Chondrocyte (in vitro differentiated cells): ENCODE data around the gene MLIP. TPM values are rescaled to one million over a fixed set of nuclear protein-coding genes. Genes with fewer than 3 reads are reported as not detected.

Experiments used
- DNase-seq: peaks from one replicate; pipeline ENCODE4 v3.0.0; 2021; ENCODE audit warnings: mixed read lengths, low spot score
- H3K27ac Mint-ChIP-seq: one replicate; pipeline ENCODE4 v1.8.0; 2021; ENCODE audit warnings: mild to moderate bottlenecking, moderate library complexity, mixed read lengths; ENCODE audit not compliant: unreplicated experiment
- H3K27me3 Mint-ChIP-seq: 2 replicates; pipeline ENCODE4 v1.8.0; 2021; ENCODE audit warnings: low read depth, mixed read lengths
- H3K36me3 Mint-ChIP-seq: 2 replicates; pipeline ENCODE4 v1.8.0; 2021; ENCODE audit warnings: low read depth, mixed read lengths
- H3K4me1 Mint-ChIP-seq: 2 replicates; pipeline ENCODE4 v1.8.0; 2021; ENCODE audit warnings: low read depth, mild to moderate bottlenecking, mixed read lengths
- H3K4me3 Mint-ChIP-seq: one replicate; pipeline ENCODE4 v1.8.0; 2021; ENCODE audit warnings: mild to moderate bottlenecking, moderate library complexity, mixed read lengths; ENCODE audit not compliant: unreplicated experiment
- H3K9me3 Mint-ChIP-seq: 2 replicates; pipeline ENCODE4 v1.8.0; 2021; ENCODE audit warnings: low read depth, mixed read lengths
- CTCF ChIP-seq: fragments of 200-600 bp; sonication (generic); IDR thresholded peaks from 2 replicates; pipeline ENCODE4 v1.5.0; 2021; ENCODE audit warnings: antibody characterized with exemption, mild to moderate bottlenecking, moderate library complexity
- total RNA-seq: library from RNA; stranded (reverse); gene quantifications from 3 replicates; pipeline ENCODE4 v1.2.1, GENCODE V29; 2021

Gene MLIP
- total RNA-seq, 1 donor from 2014 or later: not detected

DNA sequence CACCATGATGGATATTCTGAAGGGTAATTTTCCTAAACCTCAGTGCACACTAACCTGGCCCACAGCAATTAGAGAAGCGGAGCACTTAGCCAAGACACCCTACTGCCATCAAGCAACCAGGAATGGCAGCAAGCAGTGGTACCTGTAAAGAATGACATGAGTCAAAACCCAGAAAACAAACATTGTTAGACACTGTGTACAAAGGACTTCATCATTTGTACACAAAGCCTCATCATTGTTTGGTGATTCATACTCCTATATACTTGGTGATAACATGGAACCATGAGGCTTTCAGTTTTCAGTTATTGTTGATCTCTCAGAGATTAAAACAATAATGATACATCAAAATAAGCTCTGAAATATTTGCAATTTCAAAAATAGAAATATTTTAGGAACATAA, 74.6 kb downstream of the MLIP start:
- Mint-ChIP-seq H3K9me3 (no peaks in the 10 kb centered on the region), H3K27me3 (no peaks in the 10 kb centered on the region), H3K4me1 (peaks cover 7% of the 10 kb centered on the region), H3K27ac (no peak overlapping the region), H3K4me3 (no peak overlapping the region), H3K36me3 (no peaks in the 10 kb centered on the region)
- TF ChIP-seq CTCF: no peak
- no peak for DNase-seq

DNA sequence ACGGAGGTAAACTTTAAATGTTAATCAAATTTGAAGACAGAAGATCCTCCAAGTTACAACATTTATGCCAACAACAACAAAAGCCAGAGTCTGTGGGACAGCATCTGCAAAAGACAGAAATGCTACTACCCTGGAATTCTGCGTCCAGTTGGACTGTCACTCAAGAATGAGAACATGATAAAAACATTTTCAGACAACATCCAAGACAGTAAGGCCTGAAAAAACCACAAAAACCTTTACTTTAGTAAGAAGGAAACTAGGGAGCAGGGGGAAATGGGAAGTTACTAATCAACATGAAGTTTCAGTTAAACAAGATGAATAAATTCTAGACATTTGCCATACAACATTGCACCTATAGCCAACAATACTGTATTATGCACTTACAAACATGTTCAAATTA, 77.6 kb downstream of the MLIP start:
- no peak for DNase-seq
- Mint-ChIP-seq H3K27me3 (no peaks in the 10 kb centered on the region), H3K36me3 (no peaks in the 10 kb centered on the region), H3K4me1 (peaks cover 23% of the 10 kb centered on the region), H3K9me3 (no peaks in the 10 kb centered on the region), H3K4me3 (no peak overlapping the region), H3K27ac (no peak overlapping the region)
- no peak for TF ChIP-seq CTCF

DNA sequence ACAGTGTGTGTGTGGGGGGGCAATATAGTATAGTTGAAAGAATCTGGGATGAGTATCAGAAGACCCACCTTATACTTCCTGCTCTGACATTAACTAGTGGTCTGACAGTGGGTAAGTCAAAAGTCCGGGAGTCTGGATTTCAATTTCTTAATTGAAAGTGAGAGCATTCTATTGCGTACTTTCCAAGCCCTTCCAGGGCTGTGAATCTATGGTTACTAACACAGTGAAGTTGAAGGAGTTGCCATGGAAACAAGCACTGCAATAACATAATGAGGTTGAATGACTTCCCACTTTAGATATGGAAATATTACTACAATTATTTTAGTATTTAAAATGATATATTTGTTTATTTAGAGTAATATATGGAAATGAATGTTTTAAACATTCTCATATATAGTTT, 80.2 kb downstream of the MLIP start:
- no peaks in the 10 kb centered on the region for H3K27me3 Mint-ChIP-seq
- H3K4me3 Mint-ChIP-seq: no peak overlapping the region
- peaks cover 28% of the 10 kb centered on the region for H3K4me1 Mint-ChIP-seq
- no peak for DNase-seq
- H3K27ac Mint-ChIP-seq: no peak overlapping the region
- no peak for TF ChIP-seq CTCF
- no peaks in the 10 kb centered on the region for H3K36me3 Mint-ChIP-seq
- no peaks in the 10 kb centered on the region for H3K9me3 Mint-ChIP-seq

DNA sequence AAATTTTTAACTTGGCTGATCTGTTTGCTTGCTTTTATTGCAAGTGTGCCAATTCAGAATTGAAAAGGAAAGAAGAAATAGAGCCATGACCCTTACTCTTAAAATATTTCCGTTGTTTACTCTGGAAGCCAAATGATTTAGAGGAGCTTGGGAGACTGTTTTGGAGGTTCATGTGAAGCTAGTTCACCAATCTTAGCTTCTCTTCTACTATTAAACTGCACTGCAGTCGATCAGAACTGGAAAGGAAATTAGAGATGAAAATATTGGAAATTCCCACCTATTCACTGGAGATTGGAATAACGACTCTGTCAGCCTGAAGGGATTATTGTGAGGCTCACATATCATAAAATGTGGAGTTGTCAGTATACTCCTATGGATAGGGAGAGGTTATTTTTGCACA, 81.8 kb downstream of the MLIP start:
- Mint-ChIP-seq H3K4me3 (no peak overlapping the region), H3K27ac (peak overlapping the region; percentile 60), H3K36me3 (peaks cover 2% of the 10 kb centered on the region), H3K9me3 (no peaks in the 10 kb centered on the region), H3K27me3 (no peaks in the 10 kb centered on the region), H3K4me1 (peaks cover 28% of the 10 kb centered on the region)
- TF ChIP-seq CTCF: no peak
- no peak for DNase-seq

DNA sequence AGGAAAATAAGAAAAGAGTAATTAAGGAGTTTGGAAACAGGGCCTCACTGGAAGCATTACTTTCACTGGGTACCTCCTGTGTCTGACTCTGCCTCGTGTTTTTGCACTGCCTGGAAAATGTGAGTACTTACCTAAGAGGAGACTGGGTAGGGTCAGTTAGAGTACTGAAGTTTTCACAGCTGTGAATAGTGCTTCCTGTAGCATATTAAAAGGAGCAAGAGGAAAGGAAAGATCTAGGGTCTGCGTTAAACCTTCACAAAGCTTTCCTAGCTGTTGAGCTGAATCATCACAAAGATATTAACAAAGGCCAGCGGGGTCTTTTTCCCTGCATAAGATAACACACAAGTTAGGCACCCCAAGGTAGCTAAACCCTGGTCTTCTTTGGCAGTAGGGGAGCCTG, 82.3 kb downstream of the MLIP start:
- Mint-ChIP-seq H3K9me3 (no peaks in the 10 kb centered on the region), H3K4me3 (no peak overlapping the region), H3K27me3 (no peaks in the 10 kb centered on the region), H3K36me3 (peaks cover 2% of the 10 kb centered on the region), H3K27ac (peak overlapping the region; percentile 60), H3K4me1 (peaks cover 27% of the 10 kb centered on the region)
- DNase-seq: no peak
- no peak for TF ChIP-seq CTCF
